GM12873 (cell line): ENCODE measurements around the gene CHD6.

ENCODE experiments used
- TF ChIP-seq, protein P1 (sequence below): IDR thresholded peaks from 2 replicates; pipeline ENCODE4 v1.5.1; 2012; ENCODE audit warnings: low read depth, mild to moderate bottlenecking, moderate library complexity, low read length, control low read depth; ENCODE audit not compliant: insufficient read depth; ENCODE audit errors: missing control alignments

The CHD6 gene

DNA sequence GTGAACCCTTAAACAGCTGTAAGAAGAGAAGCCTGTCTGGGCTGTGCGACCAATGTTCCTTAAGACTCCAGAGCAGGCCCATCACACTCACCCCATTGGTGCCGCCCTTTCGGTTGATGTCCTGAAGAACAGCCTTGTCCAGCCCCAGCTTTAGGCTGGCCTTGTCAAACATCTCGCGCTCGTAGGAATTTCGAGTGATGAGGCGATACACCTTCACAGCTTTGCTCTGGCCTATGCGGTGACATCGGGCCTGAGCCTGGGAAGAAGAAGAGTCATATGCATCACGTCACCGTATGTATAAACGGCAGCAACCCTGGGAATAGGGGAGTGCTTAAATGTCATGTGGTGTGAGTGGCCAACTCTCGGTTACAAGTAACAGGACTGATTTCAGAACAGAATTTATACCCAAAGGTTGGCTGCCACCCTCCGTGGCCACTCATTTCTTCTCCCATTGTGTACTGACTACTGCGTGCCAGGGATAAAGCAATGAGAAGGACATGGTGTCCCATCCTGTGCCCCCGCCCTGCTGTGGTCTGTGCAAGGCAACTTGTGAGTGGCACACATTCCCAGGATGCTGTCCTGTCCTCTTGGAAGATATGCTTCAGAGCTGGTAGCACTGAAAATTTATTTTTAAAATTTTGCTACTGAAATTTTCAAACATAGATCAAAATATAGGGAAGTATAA lies 160.9 kb downstream of the CHD6 start:
- TF ChIP-seq, protein P1, sequence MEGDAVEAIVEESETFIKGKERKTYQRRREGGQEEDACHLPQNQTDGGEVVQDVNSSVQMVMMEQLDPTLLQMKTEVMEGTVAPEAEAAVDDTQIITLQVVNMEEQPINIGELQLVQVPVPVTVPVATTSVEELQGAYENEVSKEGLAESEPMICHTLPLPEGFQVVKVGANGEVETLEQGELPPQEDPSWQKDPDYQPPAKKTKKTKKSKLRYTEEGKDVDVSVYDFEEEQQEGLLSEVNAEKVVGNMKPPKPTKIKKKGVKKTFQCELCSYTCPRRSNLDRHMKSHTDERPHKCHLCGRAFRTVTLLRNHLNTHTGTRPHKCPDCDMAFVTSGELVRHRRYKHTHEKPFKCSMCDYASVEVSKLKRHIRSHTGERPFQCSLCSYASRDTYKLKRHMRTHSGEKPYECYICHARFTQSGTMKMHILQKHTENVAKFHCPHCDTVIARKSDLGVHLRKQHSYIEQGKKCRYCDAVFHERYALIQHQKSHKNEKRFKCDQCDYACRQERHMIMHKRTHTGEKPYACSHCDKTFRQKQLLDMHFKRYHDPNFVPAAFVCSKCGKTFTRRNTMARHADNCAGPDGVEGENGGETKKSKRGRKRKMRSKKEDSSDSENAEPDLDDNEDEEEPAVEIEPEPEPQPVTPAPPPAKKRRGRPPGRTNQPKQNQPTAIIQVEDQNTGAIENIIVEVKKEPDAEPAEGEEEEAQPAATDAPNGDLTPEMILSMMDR, result no peak

DNA sequence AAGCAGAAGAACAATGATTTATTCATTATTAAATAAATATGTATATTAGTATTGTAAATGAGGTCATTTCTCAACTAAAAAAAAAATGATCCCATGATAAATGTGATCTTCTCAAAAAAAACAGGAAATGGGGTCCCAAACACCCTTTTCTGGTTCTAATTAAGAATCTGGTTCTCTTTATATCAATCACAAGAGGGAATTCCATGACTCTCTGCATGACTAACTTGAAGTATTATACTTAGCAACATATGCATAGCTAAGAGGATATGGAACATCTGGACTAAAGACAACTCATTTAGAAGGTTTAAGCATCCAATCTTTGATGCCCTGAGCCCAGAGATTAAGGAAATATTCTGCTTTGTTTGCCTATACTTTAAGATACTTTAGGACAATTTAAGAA lies 161.8 kb downstream of the CHD6 start:
- TF ChIP-seq, protein P1, result no peak

DNA sequence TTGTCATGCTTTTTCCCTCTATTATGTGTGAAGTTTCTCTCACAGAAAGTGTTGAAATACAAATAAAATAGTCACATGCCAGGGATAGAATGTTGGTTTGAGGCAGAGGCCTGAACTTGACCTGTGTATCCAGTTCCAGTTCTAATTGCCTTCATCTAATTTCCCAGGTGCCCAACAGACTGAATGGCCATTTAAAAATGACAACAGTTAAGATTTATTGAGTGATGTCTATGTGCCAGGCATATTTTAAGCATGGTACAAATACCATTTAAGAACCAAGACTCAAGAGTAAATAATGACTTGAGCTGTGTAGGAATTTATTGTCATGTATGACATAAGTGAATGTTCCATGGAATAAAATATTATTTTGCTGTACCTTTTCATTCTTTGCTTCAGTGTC lies 163.9 kb downstream of the CHD6 start:
- TF ChIP-seq, protein P1, result no peak

DNA sequence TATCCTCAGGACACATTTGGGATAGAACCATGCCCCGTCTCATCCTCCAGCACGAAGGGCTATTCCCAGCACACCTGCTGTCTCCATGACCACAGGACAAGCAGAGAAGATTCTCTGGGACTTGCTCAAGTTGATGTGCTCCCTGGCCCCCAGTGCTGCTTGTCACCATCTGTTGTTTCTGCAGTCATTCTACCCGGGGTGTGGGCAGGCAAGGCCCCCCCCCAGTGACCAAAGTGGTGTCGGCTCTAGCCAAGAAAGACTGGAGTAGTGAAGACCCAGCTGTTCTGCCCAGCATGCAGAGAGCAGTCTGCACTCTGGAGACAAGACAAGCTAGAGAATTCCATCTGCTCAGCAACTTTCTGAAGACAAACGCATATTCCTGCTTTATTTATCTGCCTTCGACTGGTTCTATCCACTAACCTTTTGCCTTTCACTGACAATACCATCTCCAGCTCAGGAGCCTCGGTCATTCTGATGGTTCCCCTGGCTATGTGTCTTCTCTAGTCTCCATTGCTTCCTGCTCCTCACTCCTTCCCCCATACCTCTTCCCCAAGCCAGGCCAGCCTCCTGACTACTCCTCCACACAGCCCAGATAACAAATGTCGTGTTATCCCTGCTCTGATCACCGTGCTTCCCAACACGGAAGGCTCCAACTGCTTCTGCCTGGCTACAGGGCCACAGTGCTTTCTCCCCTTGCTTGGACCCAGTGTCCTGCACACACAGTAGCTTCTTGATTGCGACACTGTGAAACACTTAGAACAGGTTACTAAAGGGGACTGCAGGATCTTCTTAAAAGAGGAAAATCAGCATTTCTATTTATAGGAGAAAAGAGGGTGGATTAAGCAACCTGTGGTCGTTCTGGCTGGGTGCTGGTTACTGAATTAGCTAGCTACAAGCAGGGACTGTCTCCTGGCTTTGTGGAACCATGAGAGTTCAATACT lies 164.9 kb downstream of the CHD6 start:
- TF ChIP-seq, protein P1, result no peak

DNA sequence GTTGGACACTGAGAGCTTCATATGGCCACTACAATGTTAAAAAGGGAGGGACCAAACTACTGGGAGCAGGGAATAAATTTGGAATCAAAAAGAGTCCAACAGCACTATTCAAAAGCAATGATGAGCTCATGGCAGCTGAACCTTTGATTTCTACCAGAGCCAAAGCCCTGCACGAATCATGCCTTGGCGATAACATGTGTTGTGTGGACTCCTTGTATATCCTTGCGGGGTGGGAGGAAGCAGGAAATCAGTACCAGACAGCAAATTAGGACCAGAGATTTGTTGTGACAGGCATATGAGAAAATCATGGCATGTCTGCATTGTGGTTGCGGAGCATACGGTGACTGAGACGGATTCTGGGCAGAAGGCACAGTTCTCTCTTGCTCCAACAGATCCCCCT lies 166.0 kb downstream of the CHD6 start:
- TF ChIP-seq, protein P1, result no peak

DNA sequence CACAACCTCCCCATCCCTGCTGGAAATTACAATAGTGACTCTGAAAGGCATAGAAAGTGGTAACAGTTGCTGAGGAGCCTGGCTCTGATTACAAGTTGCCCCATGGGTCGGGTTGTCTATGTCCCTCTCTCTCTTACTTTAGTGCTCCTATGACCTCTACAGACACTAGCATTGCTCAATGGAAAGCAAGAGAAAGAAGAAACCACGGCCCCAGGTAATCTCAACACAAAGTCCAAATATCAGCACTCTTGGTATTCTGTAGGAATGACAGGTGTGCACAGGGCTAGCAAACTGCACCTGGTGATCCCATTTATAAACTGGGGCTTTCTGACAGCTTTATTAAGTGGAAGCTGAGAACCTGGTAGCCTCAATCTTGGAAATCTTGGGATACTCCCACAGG lies 171.2 kb downstream of the CHD6 start:
- TF ChIP-seq, protein P1, result no peak

DNA sequence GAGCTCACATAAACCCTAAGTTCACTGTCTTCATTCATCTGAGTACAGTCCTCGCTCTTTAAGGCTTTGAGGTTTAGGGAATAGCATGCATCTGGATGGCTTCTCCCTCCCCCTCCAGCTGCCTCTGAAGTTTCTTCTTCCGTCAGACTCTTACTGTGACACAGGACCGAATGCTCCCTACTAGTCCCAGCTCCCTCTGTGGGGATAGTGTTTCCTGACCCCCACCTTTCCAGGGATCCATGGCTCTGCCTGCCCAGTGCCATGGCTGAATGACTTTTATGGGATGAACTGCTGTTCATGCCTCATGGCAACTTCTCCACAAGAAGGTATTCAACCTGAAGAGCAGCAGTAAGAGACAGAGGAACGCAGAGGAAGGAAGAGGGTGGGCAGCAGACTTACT lies 171.7 kb downstream of the CHD6 start:
- TF ChIP-seq, protein P1, result no peak
